Measurements from ENCODE around the gene TMCC2. TPM values are rescaled to one million over a fixed set of nuclear protein-coding genes. Genes with fewer than 3 reads are reported as not detected.

Gene TMCC2
- total and polyA plus RNA-seq, 12 donors, result 0.62 to 2.6 (median 1.8) TPM

GRCh38 chr1:205273551-205273982 is 45.8 kb downstream of the TMCC2 start:
- WGBS, 2 donors, result 11 to 13% methylated on average over 7 of the region's 7 CpGs
- H3K27ac ChIP-seq, result no peak overlapping the region
- H3K27me3 ChIP-seq, result no peaks in the 10 kb centered on the region

DNA sequence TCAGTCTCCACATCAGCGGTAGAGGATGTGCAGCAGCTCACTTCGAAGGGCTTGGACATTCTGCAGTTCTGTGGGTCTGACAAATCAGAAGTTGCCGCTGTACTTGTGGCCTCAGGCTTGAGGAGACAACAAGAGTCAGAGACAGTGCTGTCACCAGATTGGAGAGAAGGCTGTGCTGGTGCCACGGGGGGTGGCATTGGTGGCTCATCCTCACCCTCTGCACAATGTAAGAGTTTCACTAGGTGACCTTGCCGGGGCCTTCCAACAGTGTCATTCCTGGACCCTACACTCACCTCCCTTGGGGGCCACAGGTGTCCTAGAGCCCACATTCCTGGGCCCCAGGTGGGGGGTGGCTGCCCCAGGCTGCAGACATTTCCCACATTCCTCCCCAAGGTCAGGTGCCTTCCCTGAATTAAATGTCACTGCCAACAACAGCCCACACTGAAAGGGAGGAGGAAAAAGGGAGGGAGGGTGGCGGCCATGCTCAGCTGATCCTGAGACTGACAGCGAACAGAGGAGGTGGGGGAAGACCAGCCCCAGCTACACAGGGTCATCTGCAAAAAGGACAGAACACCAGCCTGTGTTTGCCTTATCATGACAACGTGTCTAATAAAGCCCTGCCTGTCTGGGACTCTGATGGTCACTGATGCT is 46.4 kb downstream of the TMCC2 start:
- Histone ChIP-seq H3K36me3 (peaks cover 0 to 11% (median 0%) of the 10 kb centered on the region in 9 donors), H3K27me3 (no peaks in the 10 kb centered on the region), H3K4me1 (peaks cover 0 to 38% (median 18%) of the 10 kb centered on the region in 9 donors), H3K4me3 (no peak overlapping the region), H3K27ac (no peak overlapping the region), H3K9me3 (no peaks in the 10 kb centered on the region)
- DNase-seq (no peak), ATAC-seq (peak in 1 of 8 donors; percentile 8)
- intact Hi-C loops (cut with DNase I), result loop anchor here in 1 of 10 donors (10.0 kb wide), 1 partner anchor 211 kb away; no protein-coding TSS in a partner anchor
- 75 to 81% methylated on average over 8 of the region's 8 CpGs for WGBS, 2 donors
- TF ChIP-seq CTCF (IDR thresholded peaks at IDR 0.05), result no peak

More at GRCh38 chr1:205273551-205273982, 45.8 kb downstream of the TMCC2 start:
- H3K9me3 ChIP-seq, result no peaks in the 10 kb centered on the region
- peak; percentile 81 to 82 for DNase-seq
- H3K4me3 ChIP-seq, result no peak overlapping the region
- TF ChIP-seq CTCF (IDR thresholded peaks at IDR 0.05), result peak; percentile 97 to 100 (median 99)
- intact Hi-C loops (cut with DNase I), result loop anchor here (1.0 to 10.0 kb wide), 4 partner anchors 51 to 211 kb away; no protein-coding TSS in a partner anchor
- H3K4me1 ChIP-seq, result peaks cover 0 to 38% (median 18%) of the 10 kb centered on the region in 9 donors
- H3K36me3 ChIP-seq, result peaks cover 0 to 11% (median 0%) of the 10 kb centered on the region in 9 donors
- ATAC-seq, result peak; percentile 43 to 89 (median 80)

DNA sequence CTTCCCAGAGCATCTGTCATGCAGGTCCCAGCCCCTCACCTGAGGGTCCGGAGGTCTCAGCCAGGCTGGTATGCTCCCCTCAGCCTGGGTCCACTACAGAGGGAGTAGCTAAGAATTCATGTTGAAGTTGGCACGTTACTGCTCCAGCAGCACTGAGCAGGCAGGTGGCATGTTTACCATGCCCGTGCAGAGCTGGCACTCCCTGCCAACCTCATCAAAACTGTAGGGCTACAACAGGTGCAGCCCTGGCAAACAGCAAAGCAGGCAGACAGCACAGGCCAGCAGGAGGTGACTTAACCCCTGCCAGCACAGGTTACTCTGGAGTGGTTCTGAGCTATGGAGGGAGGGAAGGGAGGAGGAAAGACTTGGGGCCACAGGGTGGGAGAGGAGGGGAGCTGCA is 47.4 kb downstream of the TMCC2 start:
- Histone ChIP-seq H3K4me1 (peaks cover 0 to 36% (median 17%) of the 10 kb centered on the region in 9 donors), H3K4me3 (no peak overlapping the region), H3K27ac (no peak overlapping the region), H3K27me3 (no peaks in the 10 kb centered on the region), H3K9me3 (no peaks in the 10 kb centered on the region), H3K36me3 (peaks cover 0 to 11% (median 0%) of the 10 kb centered on the region in 9 donors)
- 87 to 91% methylated on average over 3 of the region's 3 CpGs for WGBS, 2 donors
- intact Hi-C loops (cut with DNase I), result loop anchor here in 1 of 10 donors (10.0 kb wide), 1 partner anchor 210 kb away; no protein-coding TSS in a partner anchor
- no peak for DNase-seq
- TF ChIP-seq CTCF (IDR thresholded peaks at IDR 0.05), result no peak
- no peak for ATAC-seq

DNA sequence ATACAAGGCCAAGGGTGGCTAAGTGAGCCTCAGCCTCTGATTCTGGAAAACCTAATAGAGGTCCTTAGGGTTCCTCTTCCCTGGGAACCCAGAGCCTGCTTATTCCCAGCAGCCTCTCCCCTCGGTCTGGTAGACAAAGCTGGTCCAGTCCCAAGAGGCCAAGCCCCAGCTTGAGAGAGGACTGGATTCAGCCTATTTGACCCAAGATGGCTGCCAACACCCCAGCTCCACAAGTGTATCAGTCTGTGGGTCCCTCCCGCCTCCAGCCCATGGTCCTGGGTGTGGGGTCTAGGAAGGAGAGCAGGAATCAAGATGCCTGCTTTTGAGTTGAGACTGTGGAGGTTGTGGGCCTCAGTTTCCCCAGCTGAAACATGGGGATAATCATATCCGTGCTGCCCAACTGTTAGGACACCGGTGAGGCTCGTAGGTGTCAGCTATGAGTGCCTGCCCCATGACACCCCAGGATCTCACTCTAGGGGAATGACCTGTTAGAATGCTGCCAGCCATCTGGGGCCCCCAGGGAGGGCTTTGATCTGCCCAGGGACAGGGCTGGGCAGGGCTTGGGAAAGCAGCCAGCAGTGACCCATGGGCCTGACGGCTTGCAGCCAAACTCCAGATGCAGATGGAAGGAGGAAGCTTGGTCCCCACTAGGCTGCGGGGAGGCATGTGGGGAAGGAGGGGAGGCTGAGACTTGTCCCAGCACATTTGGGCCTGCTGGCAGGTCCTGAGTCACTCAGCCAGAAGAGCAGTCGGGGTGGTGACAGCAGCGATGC is 48.4 kb downstream of the TMCC2 start:
- ATAC-seq, result no peak
- DNase-seq, result no peak
- 85 to 86% methylated on average over 9 of the region's 9 CpGs for WGBS, 2 donors
- Histone ChIP-seq H3K4me3 (no peak overlapping the region), H3K9me3 (no peaks in the 10 kb centered on the region), H3K36me3 (peaks cover 0 to 11% (median 0%) of the 10 kb centered on the region in 9 donors), H3K27ac (no peak overlapping the region), H3K4me1 (peaks cover 0 to 27% (median 8%) of the 10 kb centered on the region in 9 donors), H3K27me3 (no peaks in the 10 kb centered on the region)
- TF ChIP-seq CTCF (IDR thresholded peaks at IDR 0.05), result no peak
- intact Hi-C loops (cut with DNase I), result loop anchor here in 1 of 10 donors (10.0 kb wide), 1 partner anchor 209 kb away; no protein-coding TSS in a partner anchor

Data from heart right ventricle (tissue), 16 donors.